GM04503 (cell line): ENCODE data around the gene FOXK1.

Experiments
- DNase-seq: peaks from one replicate; pipeline ENCODE4 v3.0.0-alpha.2; 2012; ENCODE audit warnings: low read depth

FOXK1 gene

DNA sequence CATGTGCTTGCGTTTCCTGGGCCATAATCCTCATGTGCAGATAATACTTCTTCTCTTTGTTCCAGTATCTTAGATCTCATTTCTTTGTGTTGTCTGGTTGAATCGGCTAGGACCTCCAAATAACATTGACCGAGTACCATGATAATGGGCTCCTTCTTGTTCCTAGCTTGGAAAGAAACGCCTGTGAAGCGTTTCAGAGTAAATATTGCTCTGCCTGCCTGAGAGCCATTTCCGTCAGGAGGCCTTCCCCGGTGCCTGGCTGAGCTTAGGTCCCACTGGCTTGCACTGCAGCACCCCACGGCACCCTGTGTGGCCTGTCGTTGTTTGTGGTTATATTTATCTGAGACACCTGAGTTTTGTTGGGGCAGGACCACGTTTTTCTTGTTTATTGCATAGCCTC is 17.7 kb downstream of the FOXK1 start:
- DNase-seq: no peak

DNA sequence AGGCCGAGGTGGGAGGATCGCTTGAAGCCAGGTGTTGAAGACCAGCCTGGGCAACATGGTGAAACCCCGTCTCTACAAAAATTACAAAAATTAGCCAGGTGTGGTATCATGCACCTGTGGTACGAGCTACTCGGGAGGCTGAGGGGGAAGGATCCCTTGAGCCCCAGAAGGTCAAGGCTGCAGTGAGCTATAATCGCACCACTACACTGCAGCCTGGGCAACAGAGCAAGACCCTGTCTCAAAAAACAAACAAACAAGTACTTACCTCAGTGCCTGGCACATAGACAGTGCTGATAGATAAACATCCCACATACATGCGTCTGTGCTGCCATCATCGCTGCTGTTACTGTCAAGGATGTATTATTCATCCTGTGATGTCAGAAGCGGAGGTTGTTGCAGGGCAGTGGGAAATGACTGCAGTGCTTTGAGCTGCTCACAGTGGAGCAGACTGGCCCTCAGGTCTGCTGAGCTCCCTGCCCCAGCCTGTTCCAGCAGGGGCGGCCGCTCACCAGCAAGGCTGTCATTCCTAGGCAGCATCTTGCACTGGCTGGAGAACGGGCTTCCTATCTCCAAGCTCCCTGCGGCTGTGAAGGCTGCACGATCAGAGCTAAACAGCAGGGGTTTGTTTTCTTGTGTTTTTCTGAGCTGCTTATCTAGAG is 18.6 kb downstream of the FOXK1 start:
- DNase-seq: no peak

DNA sequence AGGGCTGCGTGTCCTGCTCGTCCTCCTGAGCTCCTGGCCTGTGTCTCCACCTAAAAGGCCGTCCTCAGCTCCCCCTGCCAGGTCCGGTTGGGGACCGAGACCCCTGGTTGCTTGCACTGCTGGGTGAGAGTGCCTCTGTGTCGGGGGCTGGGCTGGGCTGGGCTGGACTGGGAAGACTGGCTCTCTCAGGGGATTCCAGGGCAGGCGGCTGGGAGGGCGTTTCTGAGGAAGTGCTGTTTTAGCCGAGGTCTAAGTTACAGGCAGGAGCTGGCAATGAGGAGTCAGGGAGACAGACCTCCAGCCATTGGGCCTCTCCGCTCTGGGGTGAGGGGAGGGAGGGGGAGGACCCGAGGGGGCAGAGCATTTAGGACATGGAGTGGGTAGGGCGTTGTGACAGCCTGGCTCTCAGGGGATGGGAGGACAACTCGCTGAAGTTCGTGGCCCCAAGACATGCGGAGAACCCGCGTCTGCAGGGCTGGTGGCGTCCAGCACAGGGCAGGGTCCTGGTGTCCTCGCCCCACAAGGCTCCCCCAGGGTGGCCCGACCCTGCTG is 20.9 kb downstream of the FOXK1 start:
- no peak for DNase-seq

DNA sequence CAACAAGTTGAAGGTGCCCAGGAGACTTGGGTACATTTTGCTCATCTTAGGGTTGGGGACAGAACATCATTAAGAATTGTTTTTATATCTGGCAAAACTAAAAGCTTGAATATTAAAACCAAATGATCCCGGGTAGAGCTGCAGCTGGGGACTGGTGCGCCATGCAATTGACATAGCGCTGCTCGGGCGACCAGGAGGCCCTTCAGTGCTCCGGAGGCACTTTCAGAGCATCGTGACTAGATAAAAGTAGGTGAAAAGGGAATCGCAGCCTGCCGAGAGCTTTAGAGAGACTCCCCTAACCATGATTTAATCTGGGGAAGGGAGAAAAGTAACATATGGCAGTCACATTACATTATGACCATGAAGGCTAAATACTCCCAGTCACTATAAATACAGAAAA is 21.4 kb downstream of the FOXK1 start:
- no peak for DNase-seq

DNA sequence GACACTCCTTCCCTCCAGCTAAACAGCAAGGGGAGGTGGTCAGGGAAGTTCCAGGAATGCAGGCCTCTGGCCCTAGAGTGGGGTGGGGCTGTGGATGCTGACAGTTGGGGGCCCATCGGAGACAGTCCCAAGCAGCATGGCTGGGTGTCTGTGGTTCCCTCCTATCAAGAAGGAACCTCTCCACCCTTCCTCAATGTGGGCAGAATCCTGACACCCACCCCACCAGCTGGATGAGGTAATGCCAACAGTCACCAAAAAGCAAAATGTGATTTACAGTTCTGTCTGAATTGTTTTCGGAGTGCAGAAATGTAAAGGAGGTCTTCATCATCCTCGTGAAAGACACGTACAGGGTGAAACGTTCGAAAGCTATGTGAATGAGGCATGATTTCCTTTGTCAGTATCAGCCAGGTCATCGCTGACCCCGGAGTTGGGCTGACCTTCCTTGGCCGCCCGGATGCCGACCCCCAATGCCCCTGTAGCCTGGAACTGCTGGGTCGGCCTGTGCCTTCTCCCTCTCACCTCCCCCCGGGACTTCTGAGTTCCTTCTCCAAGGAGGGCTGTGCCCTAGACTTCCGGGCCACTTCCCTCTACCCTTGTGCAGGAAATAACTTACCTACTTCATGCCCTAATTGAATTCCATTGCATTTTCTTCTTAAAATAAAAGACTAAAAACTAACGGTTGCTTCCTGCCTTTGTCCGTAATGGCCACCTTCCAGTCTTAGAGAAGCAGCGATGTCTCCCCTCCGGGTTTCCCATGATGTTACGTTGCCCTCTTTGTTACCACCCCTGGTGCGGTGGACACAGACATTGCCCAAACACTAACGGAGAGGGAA is 24.5 kb downstream of the FOXK1 start:
- DNase-seq: no peak

DNA sequence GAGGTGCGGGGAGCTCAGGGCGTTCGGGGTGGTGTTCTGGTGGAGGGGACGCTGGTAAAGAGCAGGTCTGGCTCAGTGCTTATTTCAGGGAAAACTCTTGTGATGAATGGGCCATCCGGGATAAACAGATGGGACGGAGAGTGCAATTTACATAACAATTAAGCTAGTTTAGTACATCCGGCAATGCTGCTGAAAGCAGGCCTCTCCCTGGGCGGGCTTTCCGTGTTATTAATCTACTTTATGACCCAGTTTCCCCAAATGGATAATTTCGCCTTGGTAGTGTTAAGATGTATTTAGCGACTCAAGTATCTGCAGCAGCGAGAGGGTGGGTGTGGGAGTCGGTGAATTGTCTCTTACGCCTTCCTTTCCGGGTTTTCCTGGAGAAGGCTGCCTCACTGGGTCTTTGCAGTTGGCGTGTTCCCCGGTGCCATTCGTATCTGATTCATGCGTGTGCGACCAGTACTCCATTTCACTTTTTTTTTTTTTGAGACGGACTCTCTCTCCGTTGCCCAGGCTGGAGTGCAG is 25.2 kb downstream of the FOXK1 start:
- DNase-seq: no peak

DNA sequence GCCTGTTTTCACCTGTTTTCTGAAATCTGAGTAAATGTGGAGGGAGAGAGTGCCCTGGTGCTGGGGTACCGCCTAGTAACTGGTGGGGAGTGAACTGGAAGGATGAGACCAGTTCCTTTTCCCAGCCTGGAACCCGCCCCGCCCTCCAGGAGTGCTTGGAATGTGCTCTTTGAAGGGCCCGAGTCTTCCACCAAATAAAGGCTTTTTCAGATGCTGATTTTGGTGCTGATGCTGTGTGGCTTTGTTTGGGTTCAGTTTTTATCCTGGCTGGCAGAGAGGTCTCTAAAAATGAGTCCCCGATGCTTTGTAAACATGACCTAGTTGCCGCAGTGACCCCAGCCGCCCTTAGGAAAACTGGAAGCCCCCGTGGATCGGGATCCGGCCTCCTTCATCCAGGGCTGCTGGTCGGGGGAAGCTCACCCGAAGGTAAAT is 25.9 kb downstream of the FOXK1 start:
- DNase-seq: no peak

DNA sequence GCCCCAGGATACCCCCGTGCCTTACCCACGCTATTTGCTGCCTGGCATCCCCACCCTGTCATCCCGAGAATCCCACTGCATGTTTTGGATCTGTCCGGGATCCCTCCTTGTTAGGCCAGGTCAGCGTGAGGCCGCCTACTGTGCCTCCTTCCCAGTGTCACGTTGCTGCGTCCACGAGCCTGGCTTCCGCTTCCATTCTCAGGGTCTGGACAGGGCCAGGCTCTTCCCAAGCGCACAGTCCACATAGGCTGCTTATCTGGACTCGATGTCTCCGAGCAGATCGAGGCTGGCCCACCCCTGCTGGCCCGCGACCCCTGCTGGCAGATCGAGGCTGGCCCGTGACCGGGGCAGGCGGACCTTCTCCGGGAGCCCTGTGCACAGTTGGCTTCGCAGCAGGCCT is 27.1 kb downstream of the FOXK1 start:
- no peak for DNase-seq

DNA sequence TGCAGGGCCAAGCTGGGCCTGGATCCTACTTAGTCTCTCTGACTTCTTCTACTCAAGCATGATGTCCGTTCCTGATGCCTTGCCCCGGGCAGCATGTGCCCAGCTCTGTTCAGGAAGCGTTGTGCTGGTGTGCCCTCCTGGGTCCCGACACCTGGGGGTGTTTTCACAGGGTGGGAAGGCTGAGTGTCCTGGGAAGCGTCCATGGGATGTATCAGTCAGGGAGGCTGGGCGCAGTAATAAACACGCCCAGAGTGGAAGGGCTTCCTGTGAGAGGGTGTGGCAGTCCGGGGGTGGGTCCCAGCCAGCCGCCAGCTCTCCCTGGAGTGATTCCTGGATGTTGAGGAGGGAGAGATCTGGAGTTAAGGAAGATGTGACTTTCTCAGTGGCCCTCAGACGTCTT is 29.0 kb downstream of the FOXK1 start:
- no peak for DNase-seq

DNA sequence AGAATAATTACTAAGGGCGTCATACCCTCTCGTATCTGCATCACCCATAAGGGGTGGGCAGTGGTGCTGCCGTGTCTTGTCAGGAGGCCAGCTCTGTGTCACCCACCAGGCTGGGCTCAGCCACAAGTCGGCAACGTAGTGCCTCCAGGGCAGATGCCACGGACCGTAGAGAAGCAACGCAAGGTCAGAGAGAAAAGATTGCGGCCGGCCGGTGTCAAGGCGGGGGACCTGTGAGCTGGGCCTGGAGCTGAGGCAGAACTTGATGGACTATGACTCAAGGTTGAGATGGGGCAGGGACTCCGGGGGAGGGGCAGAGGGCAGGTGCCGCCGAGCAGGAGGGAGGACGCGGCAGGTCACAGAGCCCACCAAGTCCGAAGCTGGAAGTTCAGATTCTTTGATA is 29.5 kb downstream of the FOXK1 start:
- DNase-seq: no peak

DNA sequence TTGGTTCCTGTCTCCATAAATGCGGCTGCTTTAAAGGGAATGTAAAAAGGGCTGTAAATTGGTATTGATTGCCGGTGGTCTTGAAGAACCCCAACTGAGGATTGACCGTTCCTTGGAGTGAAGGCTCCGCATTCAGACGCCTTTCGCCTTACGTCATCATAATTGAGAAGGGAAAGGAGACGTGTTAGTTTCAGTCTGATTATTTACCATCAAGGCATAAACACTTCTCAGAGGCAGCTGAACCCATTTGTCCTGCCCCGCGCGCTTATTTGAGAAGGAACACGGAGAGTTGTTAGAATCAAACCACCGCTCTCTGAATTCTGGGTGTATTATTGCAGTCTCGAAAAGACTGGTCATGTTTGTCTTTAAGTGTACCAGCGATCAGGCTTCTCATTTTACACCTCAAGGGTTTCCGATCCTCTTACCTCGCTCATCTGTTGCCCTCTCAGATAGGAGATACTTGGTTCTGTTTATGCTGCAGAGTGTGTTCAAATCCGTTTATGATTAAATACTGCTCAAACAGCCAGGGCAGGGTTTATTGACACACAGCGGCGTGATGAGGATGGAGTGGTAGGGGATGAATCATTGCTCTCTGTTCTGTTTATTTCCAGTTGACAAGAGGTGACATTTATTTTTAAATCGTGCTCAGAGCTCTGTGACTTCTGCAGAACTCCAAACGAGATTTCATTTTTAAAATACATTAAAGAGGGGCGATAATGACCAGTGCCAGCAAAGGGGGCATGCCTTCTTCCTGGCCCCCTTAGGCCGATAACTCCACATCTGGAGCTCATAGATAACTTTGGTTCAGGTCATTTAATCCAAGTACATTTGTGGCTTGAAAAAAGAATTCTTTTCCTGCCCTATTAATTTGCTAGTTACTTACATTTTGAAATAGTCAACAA is 30.4 kb downstream of the FOXK1 start:
- DNase-seq: no peak

DNA sequence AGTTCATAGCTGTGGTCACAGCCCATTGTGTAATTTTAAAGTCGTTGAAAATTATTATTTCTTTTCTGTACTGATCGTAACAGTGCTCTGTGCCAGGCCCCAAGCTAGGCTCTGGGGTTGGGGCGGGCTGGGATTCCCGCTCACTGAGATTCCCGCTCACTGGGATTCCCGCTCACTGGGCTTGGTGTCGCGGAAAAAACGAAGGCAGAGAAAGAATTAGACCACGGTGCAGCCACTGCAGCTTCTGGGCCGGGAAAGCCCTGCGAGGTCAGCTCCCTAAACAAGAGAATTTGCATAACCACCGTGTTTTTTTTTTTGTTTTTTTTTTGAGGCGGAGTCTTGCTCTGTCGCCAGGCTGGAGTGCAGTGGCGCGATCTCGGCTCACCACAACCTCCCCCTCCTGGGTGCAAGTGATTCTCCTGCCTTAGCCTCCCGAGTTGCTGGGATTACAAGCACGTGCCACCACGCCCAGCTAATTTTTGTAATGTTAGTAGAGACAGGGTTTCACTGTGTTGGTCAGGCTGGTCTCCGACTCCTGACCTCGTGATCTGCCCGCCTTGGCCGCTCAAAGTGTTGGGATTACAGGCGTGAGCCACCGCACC is 31.2 kb downstream of the FOXK1 start:
- DNase-seq: peak; percentile 78

DNA sequence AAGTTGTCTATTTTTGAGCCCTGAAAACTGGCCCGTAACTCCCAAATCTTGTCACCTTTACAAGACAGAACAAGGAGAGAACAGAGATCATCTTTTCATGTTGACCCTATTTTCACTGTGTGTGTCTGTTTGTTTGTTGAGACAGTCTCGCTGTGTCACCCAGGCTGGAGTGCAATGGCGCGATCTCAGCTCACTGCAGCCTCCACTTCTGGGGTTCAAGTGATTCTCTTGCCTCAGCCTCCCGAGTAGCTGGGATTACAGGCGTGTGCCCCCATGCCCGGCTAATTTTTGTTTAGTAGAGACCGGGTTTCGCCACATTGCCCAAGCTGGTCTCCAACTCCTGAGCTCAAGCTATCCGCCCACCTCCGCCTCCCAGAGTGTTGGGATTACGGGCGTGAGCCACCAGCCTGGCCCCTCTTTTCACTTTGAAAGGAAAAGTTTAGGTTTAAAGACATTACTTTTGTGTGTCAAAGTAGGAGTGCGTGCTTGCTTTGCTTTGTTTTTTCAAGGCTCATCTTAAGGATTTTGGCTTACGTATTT is 32.1 kb downstream of the FOXK1 start:
- DNase-seq: no peak

DNA sequence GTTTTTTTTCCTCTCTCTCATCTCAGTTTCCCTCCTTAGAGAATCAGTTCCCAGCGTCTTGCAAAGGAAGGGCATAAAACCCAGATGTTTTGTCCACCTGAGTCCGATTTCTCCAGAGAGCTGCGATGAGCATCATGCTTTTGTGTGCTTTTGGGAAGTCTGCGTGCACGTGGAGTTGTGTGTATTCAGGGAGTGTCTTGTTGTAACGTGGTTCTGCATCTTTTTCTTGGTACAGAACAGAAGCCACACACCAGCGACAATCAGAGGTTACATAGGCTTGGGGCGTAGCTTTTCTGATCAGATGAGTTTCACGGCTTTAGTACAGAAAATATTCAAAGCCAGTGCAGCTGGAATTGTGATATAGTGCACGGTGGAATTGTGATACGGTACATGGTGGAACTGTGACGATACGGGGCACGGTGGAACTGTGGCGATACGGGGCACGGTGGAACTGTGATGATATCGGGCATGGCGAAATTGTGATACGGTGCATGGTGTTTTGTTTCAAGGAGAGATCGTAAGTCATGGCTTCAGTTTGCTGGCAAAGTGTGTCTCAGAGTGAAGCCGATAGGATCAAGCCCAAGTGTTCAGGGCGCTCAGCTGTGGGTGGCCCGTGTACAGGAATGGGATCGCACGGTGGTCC is 32.8 kb downstream of the FOXK1 start:
- no peak for DNase-seq

DNA sequence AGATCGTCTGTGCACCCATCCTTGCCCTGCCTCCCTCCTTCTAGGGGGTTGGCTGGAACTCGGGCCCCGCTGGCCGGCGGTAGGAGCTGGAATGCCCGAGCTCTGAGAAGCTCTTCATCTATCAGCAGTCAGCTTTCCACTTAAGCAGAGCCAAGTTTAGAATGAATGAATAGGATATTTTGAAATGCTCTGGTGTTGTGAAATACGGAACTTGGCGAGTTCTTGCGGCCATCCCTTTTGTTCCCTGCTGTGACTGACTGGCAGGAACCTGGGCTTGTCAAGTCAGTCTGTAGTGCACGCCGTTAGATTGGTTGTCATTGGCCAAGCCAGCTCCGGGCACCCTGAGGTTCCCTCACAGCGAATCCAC is 33.3 kb downstream of the FOXK1 start:
- DNase-seq: peak; percentile 77

DNA sequence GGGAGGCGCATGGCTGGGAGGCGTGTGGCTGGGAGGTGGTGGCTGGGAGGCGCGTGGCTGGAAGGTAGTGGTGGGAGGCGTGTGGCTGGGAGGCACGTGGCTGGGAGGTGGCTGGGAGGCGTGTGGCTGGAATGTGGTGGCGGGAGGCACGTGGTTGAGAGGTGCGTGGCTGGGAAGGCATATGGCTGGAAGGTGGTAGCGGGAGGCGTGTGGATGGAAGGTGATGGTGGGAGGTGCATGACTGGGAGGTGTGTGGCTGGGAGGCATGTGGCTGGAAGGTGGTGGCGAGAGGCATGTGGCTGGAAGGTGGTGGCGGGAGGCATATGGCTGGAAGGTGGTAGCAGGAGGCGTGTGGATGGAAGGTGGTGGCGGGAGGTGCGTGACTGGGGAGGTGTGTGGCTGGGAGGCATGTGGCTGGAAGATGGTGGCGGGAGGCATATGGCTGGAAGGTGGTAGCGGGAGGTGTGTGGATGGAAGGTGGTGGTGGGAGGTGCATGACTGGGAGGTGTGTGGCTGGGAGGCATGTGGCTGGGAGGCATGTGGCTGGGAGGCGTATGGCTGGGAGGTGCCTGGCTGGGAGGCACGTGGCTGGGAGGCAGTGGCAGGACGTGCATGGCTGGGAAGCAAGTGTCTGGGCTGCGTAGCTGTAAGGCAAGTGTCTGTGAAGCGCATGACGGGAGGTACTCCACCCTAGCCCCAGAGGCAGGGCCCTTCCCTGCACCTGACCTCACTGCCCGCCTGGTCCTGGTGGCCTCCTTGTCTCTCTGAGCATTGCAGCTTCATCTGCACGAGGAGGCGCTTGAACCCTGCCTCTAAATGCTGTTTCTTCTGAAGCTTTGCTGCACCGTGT is 35.1 kb downstream of the FOXK1 start:
- DNase-seq: no peak

DNA sequence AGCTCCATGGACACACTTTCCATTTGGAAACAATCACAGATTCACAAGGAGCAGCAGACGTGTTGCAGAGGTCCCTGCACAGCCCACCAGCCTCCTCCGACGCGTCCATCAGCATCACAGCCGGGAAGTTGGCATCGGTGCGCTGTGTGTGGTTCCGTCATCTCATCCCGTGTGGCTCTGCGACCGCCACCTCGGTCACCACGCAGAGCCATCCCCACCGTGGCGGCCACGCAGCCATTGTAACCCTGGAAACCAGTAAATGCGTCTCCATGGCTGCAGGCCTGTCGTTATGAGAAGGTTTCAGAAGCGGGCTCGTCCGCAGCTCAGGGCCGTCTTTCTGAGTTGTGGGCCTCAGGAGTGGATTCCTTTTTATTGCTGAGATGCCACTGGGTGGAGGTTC is 36.0 kb downstream of the FOXK1 start:
- DNase-seq: no peak

DNA sequence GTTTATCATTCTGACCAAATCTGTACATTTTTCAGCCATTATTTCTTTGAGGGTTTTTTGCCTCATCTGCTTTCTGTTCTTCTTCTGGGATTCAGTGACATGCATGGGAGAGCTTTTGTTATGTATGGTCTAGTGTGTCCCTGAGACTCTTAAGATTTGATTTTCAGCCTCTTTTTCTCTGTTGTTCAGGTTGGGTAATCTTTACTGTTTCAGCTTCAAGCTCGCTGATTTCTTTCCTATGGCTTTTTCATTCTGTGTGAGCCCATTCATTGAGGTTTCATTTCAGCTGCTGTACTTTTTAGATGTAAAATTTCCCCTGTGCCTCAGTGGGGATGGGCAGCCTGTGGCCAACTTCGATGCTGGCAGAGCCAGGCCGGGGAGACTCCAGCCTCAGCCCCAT is 38.1 kb downstream of the FOXK1 start:
- DNase-seq: no peak

DNA sequence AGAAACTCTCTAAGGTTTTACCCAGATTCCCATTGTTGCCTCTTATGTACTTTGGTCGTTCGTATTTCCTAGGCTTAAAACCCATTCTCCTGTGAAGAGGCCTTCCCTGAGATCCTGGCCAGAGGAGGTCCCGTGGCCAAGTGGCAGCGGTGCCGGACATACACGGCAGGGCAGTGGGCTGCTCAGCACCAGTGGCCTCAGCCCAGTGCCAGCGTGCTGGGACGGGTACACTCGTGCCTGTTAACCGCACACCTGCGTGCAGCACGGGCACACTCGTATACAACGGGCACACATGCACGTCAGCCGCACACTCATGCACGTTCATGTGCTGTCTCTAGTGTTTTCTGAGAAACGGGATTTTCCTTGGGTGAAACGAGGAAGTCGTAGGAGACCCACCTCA is 40.2 kb downstream of the FOXK1 start:
- DNase-seq: no peak
